K562 (cell line): ENCODE results near the gene FFAR4. TPM values are rescaled to one million over a fixed set of nuclear protein-coding genes. Genes with fewer than 3 reads are reported as not detected.

Experiments
- ATAC-seq: fragments of 200-7000 bp; cut with Tn5 transposase; 3 replicates; pipeline ENCODE4 v1.9.1; 2020; ENCODE audit warnings: moderate library complexity
- BruUV-seq: library from RNA; stranded (reverse); fragments of 400-500 nt; replicated peaks from 2 replicates; lab custom pipeline; 2021; lab: Mats Ljungman, UMichigan
- CTCF ChIA-PET: fragments of 300-600 bp; formaldehyde crosslinking; extraction: SDS; loops from one replicate; lab custom pipeline; 2021; ENCODE audit warnings: low intra/inter-chr PET ratio; lab: Yijun Ruan, JAX
- POLR2A ChIA-PET: fragments of 300-600, 350-650 bp; sonication (Branson Sonifier 250); formaldehyde crosslinking; extraction: SDS; loops from one replicate; lab custom pipeline; 2021; ENCODE audit warnings: antibody characterized with exemption, inconsistent platforms; lab: Yijun Ruan, JAX
- DNase-seq, 4 experiments: peaks; one replicate each; pipeline versions ENCODE4 v3.0.0 to v3.0.0-alpha.2; 2011 to 2018; ENCODE audit warnings: low spot score in 3 of 4, mixed read lengths in 3 of 4; ENCODE audit errors: extremely low read depth in 1 of 4
- FAIRE-seq: peaks from 2 replicates; lab custom pipeline; 2011; peaks lifted over from hg19 to GRCh38; lab: Jason Lieb, UNC
- H2AFZ ChIP-seq: 2 replicates; pipeline ENCODE4 v1.6.0; 2011; ENCODE audit warnings: low read depth, low read length, control low read depth, inconsistent platforms
- H3K27ac ChIP-seq: fragments of 200-600 bp; 3 replicates; pipeline ENCODE4 v1.8.0; 2011; ENCODE audit warnings: low read depth, mild to moderate bottlenecking, control low read depth, inconsistent platforms, low read length, moderate library complexity, mixed read lengths; ENCODE audit errors: extremely low read depth
- H3K27me3 ChIP-seq, 2 experiments: fragments of 300-600 bp in 1 of 2; 2 replicates in 1 of 2; 3 replicates in 1 of 2; pipeline versions ENCODE4 v1.6.0 to v1.8.0; 2011; ENCODE audit warnings: inconsistent platforms in 2 of 2, low read length in 2 of 2, mild to moderate bottlenecking in 1 of 2, mixed read lengths in 1 of 2, moderate library complexity in 1 of 2; ENCODE audit not compliant: control insufficient read depth in 2 of 2, insufficient read depth in 2 of 2
- H3K36me3 ChIP-seq: fragments of 300-600 bp; 3 replicates; pipeline ENCODE4 v1.8.0; 2011; ENCODE audit warnings: mild to moderate bottlenecking, low read length, inconsistent platforms; ENCODE audit not compliant: control insufficient read depth, insufficient read depth
- H3K4me1 ChIP-seq, 2 experiments: fragments of 200-600 bp in 1 of 2; replicated peaks in 1 of 2; 2 replicates in 1 of 2; 3 replicates in 1 of 2; pipeline versions ENCODE4 v1.5.1 to v1.8.0; 2011; ENCODE audit warnings: inconsistent platforms in 2 of 2, low read length in 2 of 2, mild to moderate bottlenecking in 1 of 2, mixed read lengths in 1 of 2, moderate library complexity in 1 of 2; ENCODE audit not compliant: control insufficient read depth in 2 of 2, insufficient read depth in 2 of 2
- H3K4me2 ChIP-seq: 2 replicates; pipeline ENCODE4 v1.6.1; 2011; ENCODE audit warnings: low read length, control low read depth, inconsistent platforms, mixed read lengths; ENCODE audit not compliant: insufficient read depth
- H3K4me3 ChIP-seq: fragments of 200-600 bp; sonication (generic), shearing (Covaris generic); 2 replicates; pipeline ENCODE4 v1.5.1; 2016; ENCODE audit warnings: control low read depth, inconsistent platforms
- H3K79me2 ChIP-seq: fragments of 200-600 bp; 3 replicates; pipeline ENCODE4 v1.8.0; 2011; ENCODE audit warnings: low read length, inconsistent platforms; ENCODE audit not compliant: control insufficient read depth, insufficient read depth
- H3K9ac ChIP-seq, 2 experiments: 2 replicates each; pipeline versions ENCODE4 v1.6.0 to v1.6.1; 2011; ENCODE audit warnings: low read depth in 2 of 2, low read length in 2 of 2, control low read depth in 1 of 2, inconsistent platforms in 1 of 2, mild to moderate bottlenecking in 1 of 2, mixed read lengths in 1 of 2; ENCODE audit not compliant: insufficient read depth in 1 of 2
- H3K9me1 ChIP-seq: one replicate; pipeline ENCODE4 v1.6.0; 2011; ENCODE audit warnings: inconsistent platforms, mild to moderate bottlenecking, low read length, moderate library complexity; ENCODE audit not compliant: control insufficient read depth, insufficient read depth
- H3K9me3 ChIP-seq: replicated peaks from 2 replicates; pipeline ENCODE4 v1.5.1; 2011; ENCODE audit warnings: low read depth, low read length, inconsistent platforms; ENCODE audit not compliant: control insufficient read depth, insufficient read depth
- H4K20me1 ChIP-seq: replicated peaks from 2 replicates; pipeline ENCODE4 v1.6.1; 2011; ENCODE audit warnings: low read length, inconsistent platforms, mixed read lengths; ENCODE audit not compliant: control insufficient read depth, insufficient read depth
- DNMT1 ChIP-seq: fragments of 450-650 bp; IDR thresholded peaks from 2 replicates; pipeline ENCODE4 v1.6.1; 2016; ENCODE audit warnings: antibody characterized with exemption, mild to moderate bottlenecking
- HINFP ChIP-seq: fragments of 450-650 bp; conservative IDR thresholded peaks from 2 replicates; pipeline ENCODE4 v1.6.1; 2016; ENCODE audit warnings: missing genetic modification characterization, low read depth, mild to moderate bottlenecking, control low read depth, missing compliant biosample characterization
- MLX ChIP-seq, 2 experiments: fragments of 450-650 bp in 1 of 2; sonication (generic) in 1 of 2; formaldehyde crosslinking; conservative IDR thresholded peaks; 2 replicates each; pipeline versions ENCODE4 v1.4.0 to v1.8.1; 2020 to 2022; ENCODE audit warnings: mild to moderate bottlenecking in 1 of 2, missing genetic modification reagents in 1 of 2
- STAG1 ChIP-seq: sonication (generic); formaldehyde crosslinking; IDR thresholded peaks from 2 replicates; pipeline ENCODE4 v1.5.0; 2020; ENCODE audit warnings: missing genetic modification reagents, borderline replicate concordance
- TRIM28 ChIP-seq: fragments of 450-650 bp; IDR thresholded peaks from 2 replicates; pipeline ENCODE4 v1.6.1; 2017
- TSC22D4 ChIP-seq: fragments of 450-650 bp; IDR thresholded peaks from 2 replicates; pipeline ENCODE4 v1.6.1; 2016; ENCODE audit warnings: missing genetic modification characterization, missing biosample characterization, control low read depth
- ZNF354B ChIP-seq: fragments of 250-450 bp; sonication (Bioruptor Pico); IDR thresholded peaks from 2 replicates; pipeline ENCODE4 v1.4.0; 2020
- ZNF41 ChIP-seq: fragments of 250-450 bp; sonication (Bioruptor Pico); conservative IDR thresholded peaks from 2 replicates; pipeline ENCODE4 v1.4.0; 2020; ENCODE audit warnings: mild to moderate bottlenecking
- ZNF707 ChIP-seq: fragments of 250-450 bp; sonication (Bioruptor Pico); conservative IDR thresholded peaks from 2 replicates; pipeline ENCODE4 v1.8.0; 2022; ENCODE audit warnings: inconsistent platforms, mild to moderate bottlenecking, moderate library complexity
- WGBS: fragments of 100-300 bp; shearing (Covaris generic); methylation state at CpG from one replicate; pipeline ENCODE4 v1.1.6; 2016; ENCODE audit warnings: low coverage, mixed read lengths; ENCODE audit not compliant: insufficient coverage; ENCODE audit errors: missing lambda C conversion rate; 5-methylcytosine and 5-hydroxymethylcytosine counted together
- in situ Hi-C: fragments of 300-500 bp; cut with MboI; formaldehyde crosslinking; loops from 4 replicates; pipeline ENCODE4 v1.15.0; 2018; ENCODE audit warnings: inconsistent platforms, mixed read lengths
- intact Hi-C: fragments of 100-400 bp; cut with micrococcal nuclease; formaldehyde crosslinking; loops from 2 replicates; pipeline ENCODE4 v1.14.2; 2022
- polyA plus RNA-seq, 8 experiments: library from polyadenylated mRNA; depleted of rRNA in 4 of 8; stranded (reverse) in 5 of 8; unstranded in 3 of 8; fragments of >200 nt; fragmentation: Nextera tagmentation in 2 of 8; fragmentation: Illumina TruSeq in 1 of 8; extraction: Ambion mirVana in 2 of 8; extraction: Trizol in 1 of 8; gene quantifications; 2 replicates each; pipeline versions ENCODE4 v1.2.1 to v1.2.3, GENCODE V29; 2011 to 2014; ENCODE audit warnings: inconsistent platforms in 1 of 8, missing spikeins in 1 of 8
- total RNA-seq, 7 experiments: library from RNA; depleted of rRNA in 6 of 7; stranded (reverse); fragments of >200 nt in 6 of 7; fragmentation: Illumina TruSeq in 2 of 7; extraction: Trizol in 2 of 7; gene quantifications; 2 replicates each; pipeline versions ENCODE4 v1.2.1 to v1.2.3, GENCODE V29; 2011 to 2021; ENCODE audit warnings: low replicate concordance in 1 of 7

FFAR4 gene
- total and polyA plus RNA-seq, 9 of the 15 experiments (the other 6 are each of a cell fraction or from before 2014, with no cell fraction given) = not detected

- TF ChIP-seq ZNF707 (CRISPR knock-in tag) (no peak), HINFP (tag) (no peak)
Observed at GRCh38 chr10:93566435-93567276, at the start of gene FFAR4 (continued).

- ATAC-seq = no peak
- Histone ChIP-seq H3K9ac (no peak overlapping the region), H2AFZ (no peak overlapping the region), H3K9me3 (no peaks in the 10 kb centered on the region), H3K79me2 (no peaks in the 10 kb centered on the region), H3K4me3 (no peak overlapping the region), H3K27ac (no peak overlapping the region), H4K20me1 (no peaks in the 10 kb centered on the region), H3K4me2 (no peak overlapping the region), H3K4me1 (no peaks in the 10 kb centered on the region), H3K36me3 (peaks cover 39% of the 10 kb centered on the region; the same call in 2 of the 3 replicates), H3K27me3 (no peaks in the 10 kb centered on the region), H3K9me1 (no peaks in the 10 kb centered on the region)
- no peak for DNase-seq
- WGBS = 96% methylated on average over 4 of the region's 4 CpGs
- intact Hi-C loops = no loop called here
- FAIRE-seq = no peak
- ChIA-PET CTCF (no interaction called here), POLR2A (no interaction called here)
- in situ Hi-C loops = no loop called here
- no TSS peak for BruUV-seq
- TF ChIP-seq DNMT1 (no peak), ZNF41 (CRISPR knock-in tag) (no peak), STAG1 (no peak), TRIM28 (no peak), ZNF354B (CRISPR knock-in tag) (no peak), MLX (CRISPR knock-in tag; conservative IDR thresholded peaks at IDR 0.05) (no peak), TSC22D4 (tag) (no peak)
Observed at GRCh38 chr10:93518531-93518930, 47.9 kb upstream of the FFAR4 start.
